PFSK-1 (cell line): Measurements from ENCODE around the gene STAT3.

Experiments used
- FOXP2 ChIP-seq: optimal IDR thresholded peaks from 2 replicates; pipeline ENCODE3; 2011; ENCODE audit warnings: borderline replicate concordance, control low read depth, inconsistent platforms; ENCODE audit not compliant: insufficient read depth; ENCODE audit errors: extremely low read length, extremely low read depth
- POLR2AphosphoS5 ChIP-seq: IDR thresholded peaks from 2 replicates; pipeline ENCODE4 v1.6.1; 2012; ENCODE audit warnings: low read depth, mild to moderate bottlenecking, control low read depth, low read length, moderate library complexity
- REST ChIP-seq, 2 experiments: IDR thresholded peaks; 2 replicates each; pipeline versions ENCODE4 v1.6.1 to v1.8.0; 2011 to 2012; ENCODE audit warnings: low read depth in 2 of 2, low read length in 2 of 2, control low read depth in 1 of 2, inconsistent platforms in 1 of 2, mild to moderate bottlenecking in 1 of 2, moderate library complexity in 1 of 2; ENCODE audit not compliant: insufficient read depth in 1 of 2
- SIN3A ChIP-seq: IDR thresholded peaks from 2 replicates; pipeline ENCODE4 v1.6.1; 2012; ENCODE audit warnings: mild to moderate bottlenecking, low read length, moderate library complexity, borderline replicate concordance; ENCODE audit not compliant: insufficient read depth
- TAF1 ChIP-seq: IDR thresholded peaks from 2 replicates; pipeline ENCODE4 v1.6.1; 2012; ENCODE audit warnings: low read length, control low read depth, borderline replicate concordance; ENCODE audit not compliant: insufficient read depth

The STAT3 gene

GRCh38 chr17:42363767-42364585 is 24.3 kb downstream of the STAT3 start:
- TF ChIP-seq TAF1 (no peak), POLR2AphosphoS5 (no peak), FOXP2 (no peak), REST (IDR thresholded peaks at IDR 0.05; ENCODE audit: insufficient read depth in 1 of 2, low read depth in 2 of 2, low read length in 2 of 2) (no peak), SIN3A (no peak)

- TF ChIP-seq SIN3A (no peak), TAF1 (no peak), FOXP2 (no peak), POLR2AphosphoS5 (no peak), REST (IDR thresholded peaks at IDR 0.05; ENCODE audit: insufficient read depth in 1 of 2, low read depth in 2 of 2, low read length in 2 of 2) (no peak)
Measured at GRCh38 chr17:42363231-42363630, 25.0 kb downstream of the STAT3 start.

GRCh38 chr17:42362245-42362961 is 25.8 kb downstream of the STAT3 start:
- no peak for TF ChIP-seq SIN3A
- TF ChIP-seq TAF1, result no peak
- no peak for TF ChIP-seq POLR2AphosphoS5
- TF ChIP-seq REST (IDR thresholded peaks at IDR 0.05; ENCODE audit: insufficient read depth in 1 of 2, low read depth in 2 of 2, low read length in 2 of 2), result no peak
- TF ChIP-seq FOXP2, result no peak

- TF ChIP-seq POLR2AphosphoS5 (no peak), REST (IDR thresholded peaks at IDR 0.05; ENCODE audit: insufficient read depth in 1 of 2, low read depth in 2 of 2, low read length in 2 of 2) (no peak), SIN3A (no peak), FOXP2 (no peak), TAF1 (no peak)
Measured at GRCh38 chr17:42361781-42362186, 26.5 kb downstream of the STAT3 start.
